Breast epithelium (tissue), 4 donors: ENCODE data around the gene FERMT2. TPM values are rescaled to one million over a fixed set of nuclear protein-coding genes. Genes with fewer than 3 reads are reported as not detected.

Source experiments
- DNase-seq, 2 donors: peaks; one replicate each; pipeline ENCODE4 v3.0.0-alpha.2; 2019; ENCODE audit warnings: low spot score in 2 of 2
- H3K27ac ChIP-seq, 2 donors: fragments of 200-600 bp; sonication (generic) in 1 of 2; one replicate each; pipeline ENCODE4 v1.5.1; 2016 to 2019; ENCODE audit warnings: mild to moderate bottlenecking in 1 of 2
- H3K27me3 ChIP-seq, 2 donors: fragments of 200-600 bp; sonication (generic) in 1 of 2; one replicate each; pipeline versions ENCODE4 v1.5.1 to v1.6.0; 2017 to 2019; ENCODE audit warnings: control low read depth in 1 of 2, mild to moderate bottlenecking in 1 of 2
- H3K36me3 ChIP-seq: fragments of 200-600 bp; one replicate; pipeline ENCODE4 v1.5.1; 2019
- H3K4me1 ChIP-seq, 2 donors: fragments of 200-600 bp; sonication (generic); one replicate each; pipeline ENCODE4 v1.5.1; 2016 to 2019; ENCODE audit warnings: control low read depth in 1 of 2
- H3K4me3 ChIP-seq, 3 donors: fragments of 200-600 bp; sonication (generic); 1 replicate in 2 of 3; 2 replicates in 1 of 3; pipeline ENCODE4 v1.5.1; 2016 to 2019; ENCODE audit warnings: mild to moderate bottlenecking in 3 of 3, moderate library complexity in 2 of 3
- H3K9me3 ChIP-seq, 2 donors: fragments of 200-600 bp; sonication (generic) in 1 of 2; one replicate each; pipeline ENCODE4 v1.5.1; 2016 to 2019; ENCODE audit warnings: control low read depth in 1 of 2
- POLR2A ChIP-seq: fragments of 450-650 bp; IDR thresholded peaks from one replicate; pipeline ENCODE4 v1.6.1; 2016; ENCODE audit warnings: antibody characterized with exemption, mild to moderate bottlenecking, moderate library complexity
- POLR2AphosphoS5 ChIP-seq, 3 donors: sonication (generic); formaldehyde crosslinking; IDR thresholded peaks; one replicate each; pipeline ENCODE4 v1.6.1; 2017; ENCODE audit warnings: antibody characterized with exemption in 3 of 3
- intact Hi-C: fragments of 100-400 bp; cut with DNase I; formaldehyde crosslinking; loops from one replicate; pipeline ENCODE4 v1.15.1; 2023; ENCODE audit warnings: low total_unique reads
- total RNA-seq, 3 donors: library from RNA; depleted of rRNA; stranded (reverse); fragments of >200 nt; gene quantifications; one replicate each; pipeline ENCODE4 v1.1.0, GENCODE V29; 2016
- TF ChIP-seq, protein P1 (sequence below), 3 donors: fragments of 450-650 bp; IDR thresholded peaks; one replicate each; pipeline ENCODE4 v1.5.1; 2016 to 2017; ENCODE audit warnings: antibody characterized with exemption in 3 of 3, mild to moderate bottlenecking in 3 of 3, moderate library complexity in 3 of 3

FERMT2 gene
- total RNA-seq, 3 donors from 2014 or later: 87.8 to 203 (median 90.2) TPM

DNA sequence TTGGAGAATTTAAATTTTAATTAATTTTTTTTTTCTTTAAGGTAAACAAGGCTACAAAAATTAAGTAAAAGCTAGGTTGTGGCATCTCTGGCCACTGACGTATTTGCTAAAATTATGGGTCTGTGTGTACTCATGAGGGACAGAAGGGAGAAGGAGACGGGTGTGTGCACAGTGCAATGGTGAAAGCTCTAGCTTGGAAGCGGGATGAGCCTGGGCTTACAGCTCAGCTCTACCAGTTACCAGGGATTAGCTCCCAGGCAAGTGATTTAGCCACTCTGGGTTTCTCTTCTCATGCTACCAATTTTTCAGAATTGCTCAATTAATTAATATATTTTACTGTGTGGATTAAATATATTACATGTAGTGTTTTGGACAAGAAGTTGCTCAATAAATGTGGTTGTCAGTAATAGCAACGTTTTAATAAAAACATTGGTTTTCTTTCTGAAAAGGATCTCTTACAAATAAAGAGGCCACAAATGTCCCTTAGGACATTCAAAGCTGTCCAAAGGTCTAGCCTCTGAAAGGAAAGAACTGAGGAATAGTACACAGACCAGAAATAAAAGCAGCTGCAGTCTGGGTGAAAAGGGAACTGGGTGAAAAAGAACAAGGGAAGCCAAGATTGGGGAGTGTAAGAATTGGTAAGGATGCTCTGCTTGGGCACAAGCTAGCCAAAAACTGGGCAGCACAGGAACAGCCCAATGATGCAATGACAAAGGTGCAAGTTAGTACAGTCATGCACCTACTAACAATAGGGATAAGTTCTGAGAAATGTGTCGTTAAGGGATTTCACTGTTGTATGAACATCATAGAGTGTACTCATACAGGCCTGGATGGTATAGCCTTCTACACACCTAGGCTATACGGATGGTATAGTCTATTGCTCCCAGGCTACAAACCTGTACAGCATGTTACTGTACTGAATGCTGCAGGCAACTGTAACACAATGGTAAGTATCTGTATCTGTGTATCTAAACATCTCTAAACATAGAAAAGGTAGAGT lies 61.7 kb downstream of the FERMT2 start:
- Histone ChIP-seq H3K27me3 (no peaks in the 10 kb centered on the region), H3K4me1 (no peaks in the 10 kb centered on the region), H3K27ac (no peak overlapping the region), H3K36me3 (no peaks in the 10 kb centered on the region), H3K9me3 (no peaks in the 10 kb centered on the region), H3K4me3 (no peak overlapping the region)
- DNase-seq: no peak
- TF ChIP-seq, protein P1, sequence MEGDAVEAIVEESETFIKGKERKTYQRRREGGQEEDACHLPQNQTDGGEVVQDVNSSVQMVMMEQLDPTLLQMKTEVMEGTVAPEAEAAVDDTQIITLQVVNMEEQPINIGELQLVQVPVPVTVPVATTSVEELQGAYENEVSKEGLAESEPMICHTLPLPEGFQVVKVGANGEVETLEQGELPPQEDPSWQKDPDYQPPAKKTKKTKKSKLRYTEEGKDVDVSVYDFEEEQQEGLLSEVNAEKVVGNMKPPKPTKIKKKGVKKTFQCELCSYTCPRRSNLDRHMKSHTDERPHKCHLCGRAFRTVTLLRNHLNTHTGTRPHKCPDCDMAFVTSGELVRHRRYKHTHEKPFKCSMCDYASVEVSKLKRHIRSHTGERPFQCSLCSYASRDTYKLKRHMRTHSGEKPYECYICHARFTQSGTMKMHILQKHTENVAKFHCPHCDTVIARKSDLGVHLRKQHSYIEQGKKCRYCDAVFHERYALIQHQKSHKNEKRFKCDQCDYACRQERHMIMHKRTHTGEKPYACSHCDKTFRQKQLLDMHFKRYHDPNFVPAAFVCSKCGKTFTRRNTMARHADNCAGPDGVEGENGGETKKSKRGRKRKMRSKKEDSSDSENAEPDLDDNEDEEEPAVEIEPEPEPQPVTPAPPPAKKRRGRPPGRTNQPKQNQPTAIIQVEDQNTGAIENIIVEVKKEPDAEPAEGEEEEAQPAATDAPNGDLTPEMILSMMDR (IDR thresholded peaks at IDR 0.05): no peak
- no peak for TF ChIP-seq POLR2A
- TF ChIP-seq POLR2AphosphoS5 (IDR thresholded peaks at IDR 0.05): no peak
- intact Hi-C loops: no loop called here

DNA sequence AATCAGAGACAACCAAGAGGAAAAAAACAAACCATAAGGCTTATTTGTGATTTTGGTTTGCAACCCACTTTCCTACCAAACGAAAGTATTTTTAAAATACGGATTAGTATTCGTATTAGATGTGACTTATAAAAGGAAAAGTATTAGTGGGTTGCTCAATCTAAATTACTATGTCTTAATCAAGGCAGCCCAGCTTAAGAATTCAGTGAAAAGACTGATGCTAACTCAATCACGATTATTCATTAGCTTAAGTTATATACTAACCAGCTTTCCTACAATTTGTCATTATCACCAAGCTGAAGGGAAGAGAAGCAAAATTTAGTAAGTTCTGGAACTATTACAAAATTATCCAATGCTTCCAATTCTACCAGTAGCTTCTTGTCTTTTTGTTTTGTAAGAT lies 62.7 kb downstream of the FERMT2 start:
- Histone ChIP-seq H3K36me3 (no peaks in the 10 kb centered on the region), H3K9me3 (no peaks in the 10 kb centered on the region), H3K4me1 (no peaks in the 10 kb centered on the region), H3K27ac (no peak overlapping the region), H3K4me3 (no peak overlapping the region), H3K27me3 (no peaks in the 10 kb centered on the region)
- DNase-seq: no peak
- TF ChIP-seq POLR2A (no peak), POLR2AphosphoS5 (IDR thresholded peaks at IDR 0.05) (no peak)
- TF ChIP-seq, protein P1 (IDR thresholded peaks at IDR 0.05): no peak
- intact Hi-C loops: no loop called here

DNA sequence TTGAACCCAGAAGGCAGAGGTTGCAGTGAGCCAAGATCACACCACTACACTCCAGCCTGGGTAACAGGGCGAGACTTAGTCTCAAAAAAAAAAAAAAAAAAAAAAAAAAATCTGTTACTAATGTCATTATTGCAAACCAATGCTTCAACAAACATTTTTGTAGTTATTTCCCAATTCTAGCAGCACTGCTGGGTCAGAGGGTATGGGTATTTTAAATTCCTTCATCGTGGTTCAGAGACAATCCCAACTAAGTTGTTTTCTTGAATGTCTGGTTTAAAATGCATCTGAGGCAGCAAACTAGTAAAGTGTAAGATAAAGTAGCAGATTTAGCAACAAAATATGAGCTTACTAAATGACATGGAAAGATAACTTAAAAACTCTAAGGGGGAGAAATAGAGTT lies 65.6 kb downstream of the FERMT2 start:
- no peak for DNase-seq
- Histone ChIP-seq H3K4me1 (no peaks in the 10 kb centered on the region), H3K9me3 (no peaks in the 10 kb centered on the region), H3K36me3 (no peaks in the 10 kb centered on the region), H3K27me3 (no peaks in the 10 kb centered on the region), H3K4me3 (no peak overlapping the region), H3K27ac (no peak overlapping the region)
- intact Hi-C loops: no loop called here
- TF ChIP-seq POLR2AphosphoS5 (IDR thresholded peaks at IDR 0.05) (no peak), POLR2A (no peak)
- TF ChIP-seq, protein P1 (IDR thresholded peaks at IDR 0.05): no peak

DNA sequence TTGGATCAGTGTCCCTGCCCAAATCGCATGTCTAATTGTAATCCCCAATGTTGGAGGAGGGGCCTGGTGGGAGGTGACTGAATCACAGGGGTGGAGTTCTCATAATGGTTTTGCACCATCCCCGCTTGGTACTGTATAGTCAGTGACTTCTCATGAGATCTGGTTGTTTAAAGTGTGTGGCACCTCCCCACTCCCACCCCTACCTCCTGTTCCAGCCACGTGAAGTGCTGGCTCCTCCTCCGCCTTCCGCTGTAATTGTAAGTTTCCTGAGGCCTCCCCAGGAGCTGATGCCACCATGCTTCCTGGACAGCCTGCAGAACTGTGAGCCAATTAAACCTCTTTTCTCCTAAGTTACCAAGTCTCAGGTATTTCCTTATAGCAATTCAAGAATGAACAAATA lies 67.2 kb downstream of the FERMT2 start:
- H3K27ac ChIP-seq: no peak overlapping the region
- no peaks in the 10 kb centered on the region for H3K4me1 ChIP-seq
- no peaks in the 10 kb centered on the region for H3K36me3 ChIP-seq
- intact Hi-C loops: no loop called here
- H3K9me3 ChIP-seq: no peaks in the 10 kb centered on the region
- DNase-seq: no peak
- no peaks in the 10 kb centered on the region for H3K27me3 ChIP-seq
- H3K4me3 ChIP-seq: no peak overlapping the region
- TF ChIP-seq, protein P1 (IDR thresholded peaks at IDR 0.05): no peak
- TF ChIP-seq POLR2A (no peak), POLR2AphosphoS5 (IDR thresholded peaks at IDR 0.05) (no peak)

DNA sequence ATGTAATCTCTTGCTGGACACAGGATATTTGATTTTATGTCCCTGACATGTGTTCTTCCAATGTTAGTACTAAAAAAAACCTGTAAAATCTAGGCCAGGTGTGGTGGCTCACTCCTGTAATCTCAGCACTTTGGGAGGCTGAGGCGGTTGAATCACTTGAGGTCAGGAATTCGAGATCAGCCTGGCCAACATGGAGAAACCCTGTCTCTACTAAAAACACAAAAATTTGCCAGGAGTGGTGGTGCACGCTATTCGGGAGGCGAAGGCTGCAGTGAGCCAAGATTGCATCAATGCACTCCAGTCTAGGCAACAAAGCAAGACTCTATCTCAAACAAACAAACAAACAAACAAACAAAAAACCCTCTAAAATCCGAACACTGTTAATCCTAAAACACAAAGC lies 68.0 kb downstream of the FERMT2 start:
- intact Hi-C loops: no loop called here
- DNase-seq: no peak
- no peaks in the 10 kb centered on the region for H3K4me1 ChIP-seq
- no peak overlapping the region for H3K27ac ChIP-seq
- H3K4me3 ChIP-seq: no peak overlapping the region
- H3K9me3 ChIP-seq: no peaks in the 10 kb centered on the region
- H3K36me3 ChIP-seq: no peaks in the 10 kb centered on the region
- TF ChIP-seq POLR2AphosphoS5 (IDR thresholded peaks at IDR 0.05) (no peak), POLR2A (no peak)
- TF ChIP-seq, protein P1 (IDR thresholded peaks at IDR 0.05): no peak
- H3K27me3 ChIP-seq: no peaks in the 10 kb centered on the region
